NK-92 (cell line): ENCODE results near the gene NID2.

Experiments used
- DNase-seq: peaks from one replicate; lab custom pipeline; 2025; ENCODE audit not compliant: unreplicated experiment; lab: John Stamatoyannopoulos, UW

The NID2 gene

DNA sequence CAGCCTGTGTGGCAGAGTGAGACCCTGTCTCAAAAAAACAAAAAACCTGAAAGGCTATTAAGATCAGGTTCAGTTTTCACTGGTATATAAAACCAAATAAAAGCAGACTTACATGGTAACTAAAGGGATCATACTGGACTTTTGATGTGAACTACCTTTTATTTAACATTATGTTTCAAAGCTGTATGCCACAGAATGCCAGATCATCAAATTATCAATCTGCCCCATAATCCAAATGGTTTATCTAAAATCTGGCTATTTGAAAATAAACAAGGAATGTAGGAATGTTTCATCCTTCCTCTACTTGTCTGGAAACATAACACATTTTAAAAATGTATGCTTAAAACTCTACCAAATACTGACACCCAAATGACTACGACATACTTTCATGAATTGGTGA lies 14.2 kb downstream of the NID2 start:
- no peak for DNase-seq

DNA sequence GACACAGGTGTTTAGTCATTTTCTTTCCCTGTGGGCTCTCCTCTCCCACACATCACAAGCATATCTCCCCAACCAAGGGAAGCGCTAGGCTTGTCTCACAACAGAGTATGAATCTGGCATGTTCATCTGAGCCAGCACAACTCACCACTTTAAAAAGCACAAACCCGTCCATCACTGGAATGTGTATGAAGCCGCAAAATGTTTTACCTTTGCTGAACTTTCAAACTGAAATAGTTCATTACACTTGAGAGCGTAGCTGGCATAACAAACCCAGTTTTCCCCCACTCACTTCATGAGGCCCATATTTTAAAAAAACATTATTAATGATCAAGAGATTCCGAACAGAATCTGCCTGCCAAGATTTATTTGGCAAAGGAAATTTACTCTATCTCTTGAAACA lies 15.8 kb downstream of the NID2 start:
- DNase-seq: no peak

DNA sequence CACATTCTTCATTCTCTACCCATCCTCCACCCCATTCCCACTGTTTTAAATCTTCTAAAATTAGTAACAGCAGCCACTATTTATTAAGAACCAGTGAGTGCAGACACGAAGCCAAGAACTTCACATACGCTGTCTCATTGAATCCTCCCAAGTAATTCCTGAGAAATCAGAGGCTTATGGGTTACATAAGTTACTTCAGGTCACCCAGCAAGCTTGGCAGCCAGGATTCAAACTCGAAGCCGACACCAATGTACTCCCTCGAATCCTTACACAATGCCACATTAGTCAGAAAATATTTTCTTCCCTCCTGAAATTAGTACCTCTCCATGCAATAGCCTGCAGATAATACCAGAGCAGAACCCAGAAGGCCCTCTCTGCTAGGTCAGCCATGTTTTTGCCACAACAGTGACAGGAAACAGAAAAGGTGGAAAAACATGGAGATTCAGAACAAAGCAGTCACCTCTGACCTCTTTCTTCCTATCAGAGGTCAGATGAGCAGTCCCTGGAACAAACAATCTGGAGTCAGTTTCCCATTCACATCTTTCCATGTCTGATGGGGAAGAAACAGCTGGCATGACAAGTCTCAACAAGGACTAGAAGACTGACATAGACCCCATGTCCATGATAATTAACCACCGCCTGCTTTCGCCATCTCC lies 16.4 kb downstream of the NID2 start:
- DNase-seq: no peak

DNA sequence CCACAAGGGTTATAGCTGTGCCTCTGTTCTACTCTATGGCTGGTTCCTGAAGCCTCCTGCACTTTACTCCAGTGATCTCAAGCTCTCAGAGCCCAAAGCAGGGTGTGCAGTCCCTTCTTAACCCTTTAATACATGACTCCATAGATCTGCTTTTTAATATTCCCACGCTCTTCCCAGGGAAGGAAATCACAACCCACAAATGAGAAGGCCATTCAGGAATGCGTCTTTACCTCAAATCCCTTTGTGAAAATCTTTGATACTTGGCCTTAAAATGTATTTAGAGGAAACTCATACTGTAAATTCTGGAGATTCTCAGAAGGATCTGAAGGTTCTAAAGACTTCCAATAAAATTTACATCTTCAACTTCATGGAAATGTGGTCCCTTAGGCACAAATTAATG lies 17.0 kb downstream of the NID2 start:
- no peak for DNase-seq

DNA sequence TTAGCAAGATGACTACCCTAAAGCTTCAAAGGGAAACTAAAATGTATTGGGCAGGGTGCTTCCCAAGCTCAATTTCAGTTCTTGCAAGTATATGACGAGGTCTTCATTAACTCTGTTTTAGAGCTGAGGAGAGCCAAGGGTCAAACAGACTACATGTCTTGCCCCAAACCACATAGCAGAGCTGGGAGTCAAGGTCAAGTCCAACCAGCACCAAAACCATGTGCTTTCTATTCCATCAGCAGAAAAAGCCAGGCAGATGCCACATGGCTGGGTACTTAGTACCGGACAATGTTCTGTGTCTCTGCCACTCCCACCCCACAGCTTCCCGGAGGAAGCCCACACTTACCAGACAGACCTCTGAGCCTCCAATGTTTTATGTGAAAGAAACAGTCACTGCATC lies 17.6 kb downstream of the NID2 start:
- DNase-seq: no peak

DNA sequence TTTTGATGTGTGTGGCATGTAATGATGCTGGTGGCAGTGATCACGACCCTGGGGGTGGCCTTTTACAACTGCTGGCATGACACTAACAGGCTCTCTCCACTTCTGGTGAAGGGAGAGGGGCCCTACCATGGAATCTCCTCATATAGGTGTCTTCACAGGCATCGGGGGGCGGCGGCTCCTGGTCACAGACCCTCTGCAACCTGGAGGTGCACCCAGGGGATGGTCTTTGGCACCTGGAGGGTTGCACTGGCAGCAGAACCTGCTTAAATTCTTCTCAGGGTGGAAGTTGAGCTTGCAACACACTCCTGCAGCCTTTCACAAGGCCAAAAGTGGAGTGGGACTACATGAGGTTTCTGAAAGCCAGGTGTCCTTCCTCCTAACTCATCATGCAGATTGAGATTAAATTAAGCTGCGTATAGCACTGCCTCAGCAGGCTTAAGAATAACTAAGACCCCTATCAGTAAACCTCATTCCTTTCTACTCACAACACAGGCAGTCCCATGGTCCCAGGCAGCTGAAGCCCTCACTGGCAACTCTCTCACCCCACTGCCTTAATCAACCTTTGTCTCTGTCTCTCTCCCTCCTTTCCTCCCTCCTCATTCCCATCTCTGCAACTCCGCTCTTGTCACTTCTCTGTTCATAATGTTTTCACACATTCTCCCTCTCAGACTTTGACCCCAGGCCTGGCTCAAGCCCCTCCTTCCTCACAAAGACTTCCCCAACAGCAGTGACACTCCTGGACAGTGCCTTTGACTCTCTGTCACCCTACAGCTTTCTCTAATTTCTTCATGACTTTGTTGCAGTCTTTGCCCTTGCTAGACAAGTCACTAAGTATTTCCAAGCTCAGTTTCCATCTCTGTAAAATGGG lies 18.9 kb downstream of the NID2 start:
- DNase-seq: no peak

DNA sequence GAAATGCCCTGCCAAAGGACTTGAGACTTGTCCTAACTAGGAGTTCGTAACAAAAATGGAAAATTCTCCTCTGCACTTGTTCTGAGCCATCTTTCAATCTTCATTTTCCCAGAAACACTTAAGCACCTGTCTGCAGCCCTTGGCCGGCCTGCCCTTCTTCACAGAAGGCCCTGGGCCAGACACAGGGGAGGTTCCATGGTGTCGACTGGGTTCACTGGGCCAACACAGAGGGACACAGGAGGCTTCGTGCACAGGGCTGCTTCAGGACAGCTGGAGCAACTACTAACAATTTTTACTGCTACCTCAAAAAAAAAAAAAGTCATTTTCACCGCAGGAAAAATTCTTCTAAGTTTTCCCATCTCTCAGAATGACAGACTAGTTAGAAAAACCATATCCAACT lies 19.6 kb downstream of the NID2 start:
- no peak for DNase-seq

DNA sequence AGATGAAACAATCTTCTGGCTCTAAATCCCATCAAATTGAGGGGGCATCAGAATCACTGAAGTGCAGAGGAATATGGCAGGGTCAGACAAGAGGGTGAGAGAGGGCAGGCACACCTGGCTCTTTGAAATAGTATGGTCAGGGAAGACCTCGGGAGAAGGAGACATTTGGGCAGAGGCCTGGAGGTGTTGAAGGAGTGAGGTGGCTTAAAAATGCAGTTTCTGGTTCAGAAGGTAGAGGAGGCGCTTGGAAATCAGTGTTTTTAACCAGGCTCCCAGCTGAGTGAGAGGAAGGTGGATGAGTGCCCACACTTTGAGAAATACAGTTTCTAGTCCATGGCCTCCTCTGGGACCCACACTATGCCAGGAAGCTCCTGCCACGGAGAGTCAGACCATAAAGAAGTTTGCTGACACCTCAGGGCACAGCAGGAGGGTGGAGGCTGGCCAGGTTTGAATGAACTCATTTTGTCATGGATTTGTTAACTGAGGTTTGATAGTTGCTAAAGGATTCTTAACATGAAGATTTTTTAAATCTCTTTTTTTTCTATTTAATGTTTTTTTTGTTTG lies 20.1 kb downstream of the NID2 start:
- DNase-seq: no peak

DNA sequence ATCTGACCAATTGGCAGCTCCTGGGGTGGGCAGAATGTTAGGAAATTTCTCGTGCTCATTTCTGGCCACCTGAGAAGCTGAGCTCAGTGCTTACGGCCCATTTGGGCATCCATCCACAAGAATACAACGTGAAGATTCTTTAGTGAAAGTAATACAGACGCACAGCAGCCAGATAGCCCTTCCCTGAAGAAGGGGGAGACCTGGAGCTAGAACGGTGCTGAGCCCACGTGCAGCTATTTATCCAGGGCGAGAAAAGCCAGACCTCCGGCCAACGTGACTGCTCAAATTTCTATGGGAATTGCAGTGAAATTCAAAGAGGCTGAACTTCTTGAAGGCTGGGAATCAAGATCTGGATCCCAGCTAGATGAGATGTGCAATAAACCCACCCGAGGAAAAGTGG lies 20.7 kb downstream of the NID2 start:
- no peak for DNase-seq

DNA sequence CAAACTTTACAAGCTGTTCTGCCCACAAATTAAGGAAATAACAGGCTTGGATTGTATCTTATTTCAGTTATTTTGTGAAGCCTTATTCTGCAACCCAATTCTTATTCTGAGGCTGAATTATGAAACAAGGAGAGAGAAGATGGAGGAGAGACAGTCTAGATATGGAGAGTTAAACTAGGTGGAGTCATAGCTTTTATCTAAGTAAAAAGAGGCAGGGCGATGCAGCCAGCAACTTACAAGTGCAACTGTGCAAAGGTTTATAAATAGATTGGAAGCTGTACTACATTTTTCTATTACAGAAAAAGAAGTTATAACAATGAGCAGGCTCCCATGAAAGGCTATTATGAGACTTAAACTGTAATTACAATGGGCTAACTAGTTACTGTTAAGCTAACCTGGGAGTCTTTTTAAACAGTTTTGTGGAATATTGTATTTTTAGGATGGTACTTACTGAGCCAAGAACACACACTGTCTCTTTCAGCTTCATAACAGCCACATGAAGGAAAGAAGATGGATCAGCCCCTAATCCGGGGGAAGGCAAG lies 22.4 kb downstream of the NID2 start:
- DNase-seq: no peak

DNA sequence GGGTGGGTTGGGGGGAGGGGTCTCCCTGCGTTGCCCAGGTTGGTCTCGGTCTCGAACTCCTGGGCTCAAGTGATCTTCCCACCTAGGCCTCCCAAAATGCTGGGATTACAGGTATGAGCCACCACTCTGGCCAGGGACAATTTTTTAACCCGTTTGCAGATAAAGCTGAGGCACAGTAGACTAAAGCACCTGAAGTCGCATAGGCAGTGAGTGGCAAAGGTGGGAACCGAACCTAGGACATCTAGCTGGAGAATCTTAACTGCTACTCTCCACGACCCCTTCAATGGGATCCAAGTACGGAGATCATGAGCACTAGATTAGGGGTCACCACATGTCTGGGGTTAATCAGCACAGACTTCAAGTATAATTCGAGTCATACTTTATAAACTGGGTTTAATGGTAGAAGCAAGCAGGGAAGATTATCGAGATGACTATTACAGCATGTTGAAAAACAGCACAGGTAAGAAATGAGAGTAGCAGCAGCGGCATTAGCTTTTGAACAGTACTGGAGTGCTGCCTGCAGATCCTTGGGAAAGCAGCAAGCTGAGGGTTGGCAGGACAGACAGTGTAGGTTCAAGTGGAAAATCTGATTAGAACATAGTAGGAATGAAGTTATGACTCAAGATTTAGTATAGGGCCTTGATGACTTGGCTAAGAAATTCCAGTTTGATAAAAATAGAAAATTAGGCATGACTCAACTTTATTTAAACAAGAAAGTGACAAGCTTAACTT lies 23.9 kb downstream of the NID2 start:
- no peak for DNase-seq

DNA sequence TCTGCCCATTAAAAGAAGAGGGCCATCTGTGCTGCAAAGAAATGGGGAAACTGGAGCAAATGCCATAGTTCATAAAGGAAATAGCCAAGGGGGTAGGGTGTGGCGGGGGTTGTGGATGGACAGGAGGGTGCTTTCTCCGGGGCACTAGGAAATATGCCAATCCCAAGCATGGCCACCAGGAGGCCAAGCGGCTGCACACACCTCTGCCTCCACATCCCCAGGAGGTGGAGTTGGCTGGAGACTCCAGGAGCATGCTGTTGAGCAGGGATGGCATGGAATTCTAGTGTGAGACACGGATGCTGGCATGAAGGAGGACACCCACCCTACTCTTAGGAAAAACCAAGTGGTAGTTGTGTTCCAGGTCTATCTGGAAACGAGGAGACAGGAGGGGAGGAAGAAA lies 25.2 kb downstream of the NID2 start:
- no peak for DNase-seq

DNA sequence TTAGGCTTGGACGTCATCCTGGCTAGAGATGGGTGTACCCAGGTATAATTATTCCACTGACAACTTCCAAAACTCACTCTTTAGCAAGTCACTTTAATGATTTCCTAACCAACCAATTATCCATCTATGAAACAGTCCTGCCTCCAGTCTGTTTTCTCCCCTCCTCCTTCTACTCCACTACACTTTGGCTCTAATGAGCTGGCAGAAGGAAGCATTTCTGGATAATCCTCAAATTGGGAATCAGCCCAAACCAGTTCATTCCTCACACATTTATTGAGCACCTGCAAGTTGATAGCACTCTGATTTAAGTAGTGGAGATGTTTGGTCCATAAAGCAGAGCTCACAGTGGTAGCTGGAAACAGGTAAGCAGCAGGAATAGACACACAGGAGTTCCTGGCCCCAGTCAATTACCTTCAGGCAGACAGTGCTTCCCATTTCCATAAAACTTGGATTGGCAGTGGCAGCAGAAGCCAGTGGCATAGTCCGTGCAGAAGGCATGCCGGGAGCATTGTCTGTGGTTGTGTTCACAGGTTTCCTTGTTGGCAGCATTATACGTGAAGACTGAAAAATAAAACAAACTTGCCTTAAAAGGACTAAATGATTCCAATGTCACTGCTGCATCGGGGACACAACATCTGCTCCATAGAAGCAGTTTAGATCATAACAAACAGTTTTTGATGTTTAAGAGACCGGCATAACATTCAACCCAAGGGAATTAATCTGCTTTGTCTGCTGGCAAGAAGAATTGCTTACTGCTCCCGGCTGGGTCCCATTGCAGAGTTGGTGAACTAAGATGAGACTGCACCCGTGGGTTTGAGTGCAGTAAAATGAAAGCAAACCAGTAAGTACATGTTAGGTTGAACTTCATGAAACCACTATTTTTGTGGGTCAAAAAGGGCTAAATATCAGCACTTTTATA lies 26.2 kb downstream of the NID2 start:
- DNase-seq: no peak

DNA sequence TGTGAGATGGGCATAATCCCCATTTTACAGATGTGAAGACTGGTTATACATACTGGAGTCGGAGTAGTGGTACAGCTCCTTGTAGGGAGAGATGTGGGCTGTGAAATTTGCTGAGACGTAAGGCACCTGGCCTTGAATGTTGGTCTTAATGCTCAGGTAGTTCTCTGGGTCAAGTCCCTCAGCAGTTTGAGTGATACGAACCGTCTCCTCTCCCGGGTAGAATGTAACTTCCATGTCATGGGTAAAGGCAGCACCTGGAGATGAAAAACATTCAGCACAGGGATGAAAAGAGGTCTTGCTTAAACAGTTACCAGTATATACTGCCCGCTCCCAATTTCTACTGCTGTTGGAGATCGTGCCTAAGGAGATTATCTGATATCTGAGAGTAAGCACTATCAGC lies 28.3 kb downstream of the NID2 start:
- no peak for DNase-seq

DNA sequence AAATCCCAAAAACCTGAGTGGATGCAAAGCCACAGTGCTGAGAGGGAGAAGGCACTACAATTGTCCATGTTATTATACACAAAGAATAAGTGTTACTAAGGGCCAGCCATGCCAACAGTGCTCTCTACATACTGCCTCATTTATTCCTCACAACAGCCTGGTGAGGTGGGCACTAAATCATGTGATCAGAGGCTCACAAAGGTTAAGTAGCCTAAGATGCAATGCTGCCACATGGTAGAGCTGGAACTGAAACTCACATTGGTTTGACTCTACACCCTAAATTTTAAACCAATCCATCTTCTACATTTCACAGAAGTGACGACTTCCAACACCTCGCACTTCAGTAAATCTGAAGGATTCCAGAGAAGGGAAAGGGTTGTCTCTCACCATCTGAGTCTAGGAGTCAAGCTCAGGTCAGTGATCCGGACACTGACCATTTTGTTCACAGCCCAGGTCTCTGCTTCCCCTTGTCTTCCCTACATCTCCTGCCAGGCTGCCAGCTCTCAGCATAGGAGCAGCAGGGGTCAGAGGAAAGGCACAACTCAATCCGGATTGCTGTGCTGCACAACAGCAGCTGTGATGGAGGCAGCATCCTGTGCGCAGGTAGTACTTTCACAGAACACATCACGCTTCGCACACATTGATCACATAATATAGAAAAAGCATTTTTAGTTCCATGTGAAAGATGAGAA lies 29.6 kb downstream of the NID2 start:
- DNase-seq: no peak

DNA sequence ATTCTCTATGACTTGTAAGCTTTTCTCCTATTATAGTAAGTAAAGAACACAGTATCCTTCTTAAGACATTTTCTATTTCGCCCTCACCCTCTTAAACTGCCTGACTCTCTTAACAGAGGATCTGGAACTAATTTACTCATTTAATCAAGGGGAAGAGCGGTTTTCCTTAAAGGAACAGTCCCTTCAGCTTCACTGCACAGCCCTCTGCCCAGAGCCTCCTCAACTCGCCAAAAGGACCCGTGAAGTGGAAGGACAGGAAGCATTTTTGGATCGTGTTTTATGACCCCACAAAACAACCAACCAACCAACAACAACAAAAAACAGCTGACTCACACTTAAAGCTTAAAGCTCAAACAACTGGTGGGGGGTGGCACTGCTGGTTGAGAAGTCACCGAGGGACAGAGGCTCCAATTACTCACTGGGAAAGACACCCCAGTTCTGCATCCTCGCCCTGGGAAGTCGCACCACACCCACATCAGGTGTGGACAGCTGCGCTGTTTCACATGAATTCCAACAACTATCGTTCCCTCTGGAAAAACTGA lies 35.7 kb downstream of the NID2 start:
- DNase-seq: no peak

DNA sequence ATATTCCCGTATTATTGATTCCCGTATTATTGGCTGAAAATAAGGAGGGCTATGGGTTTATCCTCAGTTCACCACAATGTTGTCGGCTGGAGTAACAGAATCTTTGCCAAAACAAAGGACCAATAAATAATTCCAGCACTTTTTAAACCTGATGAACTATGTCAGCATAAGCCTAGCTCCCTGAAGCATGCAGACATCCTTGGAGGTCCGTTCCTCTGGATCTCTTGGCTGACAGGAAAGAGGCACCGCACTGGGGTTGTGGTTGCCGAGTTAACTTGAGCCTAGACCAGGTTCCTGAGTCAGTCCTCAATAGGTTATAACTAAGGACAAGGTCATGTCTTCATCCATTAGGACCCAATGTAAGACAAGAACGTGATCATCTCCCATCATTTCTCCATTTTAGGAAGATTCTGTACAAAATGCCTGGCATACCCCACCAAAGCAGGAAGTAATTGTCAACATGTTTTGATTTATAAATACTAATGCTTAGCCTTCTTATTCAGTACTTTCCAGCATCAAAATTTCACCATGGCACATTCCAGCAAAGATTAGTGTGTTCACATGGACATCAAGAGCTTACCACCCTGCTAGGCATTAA lies 36.6 kb downstream of the NID2 start:
- DNase-seq: no peak

DNA sequence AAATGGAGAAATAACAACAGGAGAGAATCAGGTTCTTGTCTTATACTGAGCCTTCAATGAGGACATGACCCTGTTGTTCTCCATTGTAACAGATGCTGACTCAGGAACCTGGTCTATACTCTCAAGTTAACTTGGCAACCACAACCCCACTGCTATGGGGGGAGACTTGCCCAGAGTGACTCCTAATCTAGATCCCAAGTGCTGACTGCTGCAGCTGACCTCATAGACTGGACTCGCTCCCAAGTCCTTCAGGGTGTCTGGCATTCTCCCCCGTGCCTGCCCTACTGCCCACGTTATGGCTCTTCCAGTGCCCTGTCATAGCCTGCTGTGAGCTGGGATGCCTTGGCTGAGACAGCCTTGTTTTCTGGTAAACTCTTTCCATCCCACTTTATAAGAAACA lies 37.1 kb downstream of the NID2 start:
- no peak for DNase-seq

DNA sequence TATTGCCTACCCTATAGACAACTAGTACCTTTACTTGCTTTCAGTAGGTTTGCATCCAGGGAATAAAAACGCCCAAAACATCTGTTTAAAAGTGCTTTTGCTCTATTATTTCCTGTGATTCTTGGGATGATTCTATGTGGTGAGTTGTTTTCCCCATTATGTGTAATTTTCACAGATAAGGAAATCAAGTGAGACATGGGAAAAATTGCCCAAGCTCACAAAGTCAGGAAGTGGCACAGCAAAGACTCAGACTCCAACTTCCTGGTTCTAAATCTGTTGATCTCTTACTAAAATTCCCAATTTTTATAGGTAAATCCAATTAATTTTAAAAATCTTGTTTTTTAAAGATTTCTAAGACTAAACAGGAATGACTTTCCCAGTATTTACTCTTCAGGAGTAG lies 39.0 kb downstream of the NID2 start:
- DNase-seq: no peak
